Suprapubic skin (tissue), 4 donors: ENCODE results near the gene NADK2. TPM values are rescaled to one million over a fixed set of nuclear protein-coding genes. Genes with fewer than 3 reads are reported as not detected.

Experiments used
- DNase-seq, 2 donors: peaks; one replicate each; pipeline ENCODE4 v3.0.0-alpha.2; 2019; ENCODE audit warnings: low spot score in 2 of 2
- H3K27ac ChIP-seq: fragments of 200-600 bp; sonication (generic); one replicate; pipeline ENCODE4 v1.5.1; 2019
- H3K27me3 ChIP-seq: fragments of 200-600 bp; sonication (generic); one replicate; pipeline ENCODE4 v1.5.1; 2019
- H3K36me3 ChIP-seq: fragments of 200-600 bp; sonication (generic); one replicate; pipeline ENCODE4 v1.5.1; 2019
- H3K4me1 ChIP-seq: fragments of 200-600 bp; sonication (generic); one replicate; pipeline ENCODE4 v1.5.1; 2019
- H3K4me3 ChIP-seq: fragments of 200-600 bp; sonication (generic); one replicate; pipeline ENCODE4 v1.5.1; 2019; ENCODE audit warnings: mild to moderate bottlenecking
- H3K9me3 ChIP-seq: fragments of 200-600 bp; sonication (generic); one replicate; pipeline ENCODE4 v1.5.1; 2019
- CTCF ChIP-seq, 2 donors: fragments of 200-600 bp in 1 of 2; fragments of 450-650 bp in 1 of 2; sonication (generic) in 1 of 2; IDR thresholded peaks; one replicate each; pipeline ENCODE4 v1.5.1; 2016 to 2019; ENCODE audit warnings: antibody characterized with exemption in 2 of 2, mild to moderate bottlenecking in 1 of 2, moderate library complexity in 1 of 2
- EP300 ChIP-seq: sonication (generic); formaldehyde crosslinking; IDR thresholded peaks from one replicate; pipeline ENCODE4 v1.6.1; 2017; ENCODE audit warnings: antibody characterized with exemption
- POLR2A ChIP-seq, 2 donors: fragments of 450-650 bp; IDR thresholded peaks; one replicate each; pipeline ENCODE4 v1.6.1; 2017; ENCODE audit warnings: antibody characterized with exemption in 2 of 2, mild to moderate bottlenecking in 2 of 2, moderate library complexity in 2 of 2
- POLR2AphosphoS5 ChIP-seq, 3 donors: sonication (generic); formaldehyde crosslinking; IDR thresholded peaks; one replicate each; pipeline ENCODE4 v1.6.1; 2017; ENCODE audit warnings: antibody characterized with exemption in 3 of 3
- WGBS: methylation state at CpG from one replicate; pipeline ENCODE4 v1.1.5; 2018; 5-methylcytosine and 5-hydroxymethylcytosine counted together
- total RNA-seq, 4 donors: library from RNA; depleted of rRNA; stranded (reverse); fragments of >200 nt; gene quantifications; one replicate each; pipeline ENCODE4 v1.1.0, GENCODE V29; 2016

NADK2 gene
- total RNA-seq, 4 donors from 2014 or later: 12.3 to 18.4 (median 15.7) TPM

GRCh38 chr5:36252722-36253365 lies 11.1 kb upstream of the NADK2 start:
- no peak for DNase-seq
- no peak overlapping the region for H3K27ac ChIP-seq
- H3K27me3 ChIP-seq: no peaks in the 10 kb centered on the region
- no peaks in the 10 kb centered on the region for H3K9me3 ChIP-seq
- H3K4me1 ChIP-seq: peaks cover 3% of the 10 kb centered on the region
- TF ChIP-seq EP300: no peak
- no peak overlapping the region for H3K4me3 ChIP-seq
- no peaks in the 10 kb centered on the region for H3K36me3 ChIP-seq
- 71% methylated on average over 3 of the region's 3 CpGs for WGBS

DNA sequence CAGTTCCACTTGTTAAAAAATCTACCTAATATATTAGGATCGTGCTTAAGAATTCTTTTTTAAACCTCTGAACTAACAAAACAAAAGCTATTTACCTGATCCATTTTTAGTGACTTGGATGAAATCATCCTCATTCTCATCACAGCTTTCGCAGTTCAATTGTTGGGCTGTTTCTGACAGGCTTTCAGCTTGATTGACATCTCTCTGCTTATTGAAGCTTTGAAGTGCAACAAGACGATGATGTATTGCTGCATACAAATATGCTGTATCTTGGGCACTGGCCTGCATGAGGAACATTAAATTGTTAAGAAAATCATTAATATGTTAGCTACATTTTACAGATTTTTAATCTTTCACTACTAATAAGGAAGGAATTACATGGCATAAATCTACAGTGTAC lies 9.5 kb upstream of the NADK2 start:
- no peak overlapping the region for H3K27ac ChIP-seq
- TF ChIP-seq EP300: no peak
- no peak for TF ChIP-seq POLR2A (IDR thresholded peaks at IDR 0.05)
- TF ChIP-seq POLR2AphosphoS5 (IDR thresholded peaks at IDR 0.05): no peak
- no peak for TF ChIP-seq CTCF (IDR thresholded peaks at IDR 0.05)
- H3K9me3 ChIP-seq: no peaks in the 10 kb centered on the region

DNA sequence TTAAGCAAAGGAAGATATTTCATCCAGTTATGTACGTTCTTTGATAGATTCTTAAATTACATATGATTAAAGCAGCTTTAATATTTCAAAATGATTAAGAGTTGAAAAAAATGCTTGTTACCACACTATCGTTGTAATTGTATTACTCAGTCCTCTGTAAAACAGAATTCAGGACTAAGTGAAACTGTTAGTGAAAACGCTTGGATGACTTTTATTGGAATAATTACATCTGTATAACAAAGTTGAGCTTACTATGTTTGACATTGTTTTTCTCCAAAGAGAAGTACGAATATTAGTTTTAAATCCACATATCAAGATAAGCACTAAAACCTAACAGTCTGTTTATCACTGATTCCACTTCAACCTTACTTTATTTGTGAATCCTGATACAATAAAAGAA lies 8.7 kb upstream of the NADK2 start:
- 90% methylated on average over 4 of the region's 4 CpGs for WGBS
- no peak for TF ChIP-seq POLR2A (IDR thresholded peaks at IDR 0.05)
- no peak for TF ChIP-seq CTCF (IDR thresholded peaks at IDR 0.05)
- TF ChIP-seq EP300: no peak
- no peak for TF ChIP-seq POLR2AphosphoS5 (IDR thresholded peaks at IDR 0.05)
- Histone ChIP-seq H3K27me3 (no peaks in the 10 kb centered on the region), H3K36me3 (no peaks in the 10 kb centered on the region), H3K4me3 (no peak overlapping the region), H3K9me3 (no peaks in the 10 kb centered on the region), H3K27ac (no peak overlapping the region), H3K4me1 (peaks cover 3% of the 10 kb centered on the region)
- DNase-seq: no peak

More for the DNA sequence above, 9.5 kb upstream of the NADK2 start:
- no peak overlapping the region for H3K4me3 ChIP-seq
- H3K27me3 ChIP-seq: no peaks in the 10 kb centered on the region
- no peak for DNase-seq
- H3K4me1 ChIP-seq: peaks cover 3% of the 10 kb centered on the region
- 89% methylated on average over 3 of the region's 3 CpGs for WGBS
- no peaks in the 10 kb centered on the region for H3K36me3 ChIP-seq

GRCh38 chr5:36246036-36246800 lies 4.5 kb upstream of the NADK2 start:
- no peak overlapping the region for H3K4me3 ChIP-seq
- 97% methylated on average over 10 of the region's 10 CpGs for WGBS
- H3K27ac ChIP-seq: no peak overlapping the region
- H3K9me3 ChIP-seq: no peaks in the 10 kb centered on the region
- no peaks in the 10 kb centered on the region for H3K36me3 ChIP-seq
- H3K4me1 ChIP-seq: peaks cover 8% of the 10 kb centered on the region
- TF ChIP-seq CTCF (IDR thresholded peaks at IDR 0.05) (no peak), POLR2A (IDR thresholded peaks at IDR 0.05) (no peak), EP300 (no peak), POLR2AphosphoS5 (IDR thresholded peaks at IDR 0.05) (no peak)
- DNase-seq: no peak
- no peaks in the 10 kb centered on the region for H3K27me3 ChIP-seq

GRCh38 chr5:36244076-36244475 lies 2.4 kb upstream of the NADK2 start:
- no peak overlapping the region for H3K4me3 ChIP-seq
- no peaks in the 10 kb centered on the region for H3K36me3 ChIP-seq
- no peak overlapping the region for H3K27ac ChIP-seq
- no peaks in the 10 kb centered on the region for H3K9me3 ChIP-seq
- peaks cover 25% of the 10 kb centered on the region for H3K4me1 ChIP-seq
- 76% methylated on average over 3 of the region's 3 CpGs for WGBS
- DNase-seq: no peak
- H3K27me3 ChIP-seq: no peaks in the 10 kb centered on the region
- TF ChIP-seq CTCF (IDR thresholded peaks at IDR 0.05) (no peak), POLR2A (IDR thresholded peaks at IDR 0.05) (no peak)
